Body of pancreas (tissue), 4 donors: ENCODE data around the gene BCCIP. TPM values are rescaled to one million over a fixed set of nuclear protein-coding genes. Genes with fewer than 3 reads are reported as not detected.

Experiments used
- ATAC-seq: fragments of 150-250 bp; one replicate; pipeline ENCODE4 v1.9.1; 2016
- DNase-seq, 4 donors: peaks; one replicate each; pipeline ENCODE4 v3.0.0-alpha.2; 2019
- H3K27ac ChIP-seq, 4 donors: fragments of 200-600 bp; sonication (generic); 1 replicate in 3 of 4; 2 replicates in 1 of 4; pipeline versions ENCODE4 v1.5.1 to v1.6.1; 2016 to 2019; ENCODE audit warnings: mild to moderate bottlenecking in 1 of 4, mixed read lengths in 1 of 4, moderate library complexity in 1 of 4
- H3K27me3 ChIP-seq, 2 donors: fragments of 200-600 bp; sonication (generic); one replicate each; pipeline ENCODE4 v1.6.0; 2016; ENCODE audit warnings: mild to moderate bottlenecking in 1 of 2
- H3K36me3 ChIP-seq, 2 donors: fragments of 200-600 bp; sonication (generic); replicated peaks in 1 of 2; 2 replicates each; pipeline ENCODE4 v1.5.1; 2016; ENCODE audit warnings: low read depth in 2 of 2; ENCODE audit not compliant: insufficient read depth in 1 of 2
- H3K4me1 ChIP-seq: fragments of 200-600 bp; sonication (generic); one replicate; pipeline ENCODE4 v1.6.0; 2016
- H3K4me3 ChIP-seq, 2 donors: fragments of 200-600 bp; sonication (generic); 1 replicate in 1 of 2; 2 replicates in 1 of 2; pipeline ENCODE4 v1.5.1; 2016 to 2019
- H3K9me3 ChIP-seq, 3 donors: fragments of 200-600 bp; sonication (generic); 1 replicate in 2 of 3; 2 replicates in 1 of 3; pipeline ENCODE4 v1.5.1; 2016
- CTCF ChIP-seq, 7 experiments: fragments of 450-650 bp in 4 of 7; fragments of 200-600 bp in 3 of 7; sonication (generic) in 3 of 7; IDR thresholded peaks; one replicate each; pipeline ENCODE4 v1.5.1; 2016 to 2019; ENCODE audit warnings: antibody characterized with exemption in 7 of 7
- POLR2A ChIP-seq, 3 donors: fragments of 450-650 bp; IDR thresholded peaks; one replicate each; pipeline ENCODE4 v1.6.1; 2016; ENCODE audit warnings: antibody characterized with exemption in 3 of 3, mild to moderate bottlenecking in 2 of 3
- WGBS, 2 donors: methylation state at CpG; one replicate each; pipeline ENCODE4 v1.1.5; 2017; 5-methylcytosine and 5-hydroxymethylcytosine counted together
- intact Hi-C: fragments of 100-400 bp; cut with DNase I; formaldehyde crosslinking; loops from one replicate; pipeline ENCODE4 v1.15.1; 2023
- total RNA-seq, 2 donors: library from RNA; depleted of rRNA; stranded (reverse); fragments of >200 nt; gene quantifications; one replicate each; pipeline ENCODE4 v1.1.0, GENCODE V29; 2016

BCCIP gene
- total RNA-seq, 2 donors from 2014 or later = 16.2 to 31.4 TPM

- TF ChIP-seq CTCF (IDR thresholded peaks at IDR 0.05) (no peak), POLR2A (IDR thresholded peaks at IDR 0.05) (no peak)
- 75 to 79% methylated on average over 4 of the region's 4 CpGs for WGBS, 2 donors
- peaks cover 0 to 2% of the 10 kb centered on the region in 2 donors for H3K36me3 ChIP-seq
- H3K4me3 ChIP-seq = no peak overlapping the region
- DNase-seq (no peak), ATAC-seq (no peak)
- no peak overlapping the region for H3K27ac ChIP-seq
- H3K27me3 ChIP-seq = no peaks in the 10 kb centered on the region
- no peaks in the 10 kb centered on the region for H3K9me3 ChIP-seq
- peaks cover 2% of the 10 kb centered on the region for H3K4me1 ChIP-seq
- intact Hi-C loops = no loop called here
Measured at GRCh38 chr10:125816548-125816947, 6.8 kb upstream of the BCCIP start.

- intact Hi-C loops = no loop called here
- no peak overlapping the region for H3K4me3 ChIP-seq
- no peaks in the 10 kb centered on the region for H3K9me3 ChIP-seq
- DNase-seq = no peak
- peaks cover 10% of the 10 kb centered on the region for H3K4me1 ChIP-seq
- H3K36me3 ChIP-seq = peaks cover 0 to 2% of the 10 kb centered on the region in 2 donors
- ATAC-seq = no peak
- no peak overlapping the region for H3K27ac ChIP-seq
- 77 to 81% methylated on average over 6 of the region's 6 CpGs for WGBS, 2 donors
- TF ChIP-seq POLR2A (IDR thresholded peaks at IDR 0.05) = no peak
- TF ChIP-seq CTCF (IDR thresholded peaks at IDR 0.05) = no peak
- no peaks in the 10 kb centered on the region for H3K27me3 ChIP-seq
Measured at GRCh38 chr10:125817337-125817946, 5.9 kb upstream of the BCCIP start.

GRCh38 chr10:125820701-125821100 lies 2.6 kb upstream of the BCCIP start:
- peaks cover 27% of the 10 kb centered on the region for H3K4me1 ChIP-seq
- intact Hi-C loops = no loop called here
- no peaks in the 10 kb centered on the region for H3K27me3 ChIP-seq
- H3K36me3 ChIP-seq = no peaks in the 10 kb centered on the region
- no peak for TF ChIP-seq CTCF (IDR thresholded peaks at IDR 0.05)
- TF ChIP-seq POLR2A (IDR thresholded peaks at IDR 0.05) = no peak
- no peak overlapping the region for H3K4me3 ChIP-seq
- DNase-seq (no peak), ATAC-seq (no peak)
- 38 to 53% methylated on average over 1 of the region's 1 CpG for WGBS, 2 donors
- H3K27ac ChIP-seq = no peak overlapping the region
- H3K9me3 ChIP-seq = no peaks in the 10 kb centered on the region

- no peaks in the 10 kb centered on the region for H3K27me3 ChIP-seq
- WGBS, 2 donors = 0 to 1% methylated on average over 20 of the region's 20 CpGs
- H3K4me1 ChIP-seq = peaks cover 39% of the 10 kb centered on the region
- no peak for TF ChIP-seq POLR2A (IDR thresholded peaks at IDR 0.05)
- TF ChIP-seq CTCF (IDR thresholded peaks at IDR 0.05) = no peak
- ATAC-seq (no peak), DNase-seq (peak in 1 of 4 donors; percentile 13)
- H3K4me3 ChIP-seq = peak overlapping the region; percentile 40 to 99
- no peaks in the 10 kb centered on the region for H3K9me3 ChIP-seq
- H3K27ac ChIP-seq = peak overlapping the region; percentile 81 to 92 (median 88)
- H3K36me3 ChIP-seq = peaks cover 0 to 4% of the 10 kb centered on the region in 2 donors
- intact Hi-C loops = no loop called here
Measured at GRCh38 chr10:125823663-125824251, 411 bp downstream of the BCCIP start.

- H3K4me1 ChIP-seq = peaks cover 39% of the 10 kb centered on the region
- no peak overlapping the region for H3K4me3 ChIP-seq
- WGBS, 2 donors = 35 to 58% methylated on average over 1 of the region's 1 CpG
- no peaks in the 10 kb centered on the region for H3K9me3 ChIP-seq
- H3K27ac ChIP-seq = peak overlapping the region in 1 of 4 donors; percentile 14
- DNase-seq = no peak
- intact Hi-C loops = no loop called here
- no peak for ATAC-seq
- peaks cover 0 to 6% of the 10 kb centered on the region in 2 donors for H3K36me3 ChIP-seq
- no peak for TF ChIP-seq POLR2A (IDR thresholded peaks at IDR 0.05)
- no peaks in the 10 kb centered on the region for H3K27me3 ChIP-seq
Measured at GRCh38 chr10:125824736-125825135, 1.4 kb downstream of the BCCIP start.
